Bone marrow (tissue), 2 donors: ENCODE data around the gene APELA.
"Not testable (repeated sequence)": the region's sequence is repeated elsewhere in the genome, so short reads cannot be mapped to it uniquely, and the experiment has no call there.

Experiments used
- DNase-seq, 2 donors: peaks; one replicate each; lab custom pipeline; 2025; lab: John Stamatoyannopoulos, UW

Gene APELA, protein sequence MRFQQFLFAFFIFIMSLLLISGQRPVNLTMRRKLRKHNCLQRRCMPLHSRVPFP

GRCh38 chr4:164876700-164877324, at the start of gene APELA:
TSS of gene APELA (plus strand) at chr4:164877178. CDS start at chr4:164877332, 154 bp downstream.
- DNase-seq, result no peak

DNA sequence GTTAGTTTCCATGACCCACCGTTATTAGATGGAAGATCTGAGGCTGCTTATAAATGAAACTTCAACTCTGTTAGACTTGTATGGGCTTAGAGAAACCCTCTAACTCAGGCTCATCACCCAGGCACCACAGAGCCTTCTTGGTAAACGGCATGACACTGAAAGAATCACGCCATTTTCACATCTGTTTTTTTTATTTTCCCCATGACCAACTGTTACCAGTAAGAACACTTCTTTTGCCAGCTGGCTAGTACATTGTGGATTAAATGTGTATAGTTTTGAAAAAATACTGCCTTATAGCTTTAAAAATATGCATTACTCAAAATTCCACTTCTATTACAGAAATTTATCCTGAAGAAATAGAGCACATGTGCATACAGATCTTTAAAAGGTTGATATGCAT, 48.0 kb upstream of the APELA start:
- DNase-seq, result no peak

DNA sequence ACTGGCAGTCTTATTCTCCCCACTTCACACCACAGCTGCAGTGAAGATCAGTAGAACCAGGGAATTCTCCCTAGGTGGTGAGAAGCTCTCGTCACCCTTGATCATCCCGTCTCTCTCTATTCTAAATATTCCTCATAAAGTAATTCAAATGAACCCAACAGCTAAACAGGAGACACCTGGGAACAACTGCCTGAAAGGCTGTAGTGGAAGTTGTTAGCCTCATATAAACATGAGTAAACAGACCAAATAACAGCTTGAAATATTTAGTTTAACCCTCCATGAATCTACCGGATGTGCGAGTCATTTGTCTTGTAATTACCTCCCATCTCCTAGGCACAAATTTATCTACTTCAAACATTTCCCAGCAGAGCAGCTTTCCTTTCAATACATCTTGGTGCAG, 30.4 kb upstream of the APELA start:
- no peak for DNase-seq

DNA sequence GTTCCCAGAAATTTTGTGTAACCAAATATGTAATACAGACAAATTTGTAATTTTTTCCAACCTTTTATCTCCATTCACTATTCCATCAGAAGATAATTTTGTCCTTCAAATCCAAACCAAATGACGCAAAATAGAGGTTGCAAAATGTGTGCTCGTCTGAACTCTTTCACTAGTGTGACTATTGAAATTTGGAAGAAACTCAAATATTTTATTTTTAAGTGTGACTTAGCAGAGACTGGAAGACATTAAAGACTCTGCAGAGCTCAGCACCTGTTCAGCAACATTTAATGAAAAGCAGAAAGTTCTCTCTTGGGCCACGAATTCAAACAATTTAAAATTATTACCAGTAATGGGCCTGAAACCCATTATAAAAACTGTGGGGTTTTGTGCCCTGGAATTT, 30.0 kb upstream of the APELA start:
- DNase-seq, result no peak

DNA sequence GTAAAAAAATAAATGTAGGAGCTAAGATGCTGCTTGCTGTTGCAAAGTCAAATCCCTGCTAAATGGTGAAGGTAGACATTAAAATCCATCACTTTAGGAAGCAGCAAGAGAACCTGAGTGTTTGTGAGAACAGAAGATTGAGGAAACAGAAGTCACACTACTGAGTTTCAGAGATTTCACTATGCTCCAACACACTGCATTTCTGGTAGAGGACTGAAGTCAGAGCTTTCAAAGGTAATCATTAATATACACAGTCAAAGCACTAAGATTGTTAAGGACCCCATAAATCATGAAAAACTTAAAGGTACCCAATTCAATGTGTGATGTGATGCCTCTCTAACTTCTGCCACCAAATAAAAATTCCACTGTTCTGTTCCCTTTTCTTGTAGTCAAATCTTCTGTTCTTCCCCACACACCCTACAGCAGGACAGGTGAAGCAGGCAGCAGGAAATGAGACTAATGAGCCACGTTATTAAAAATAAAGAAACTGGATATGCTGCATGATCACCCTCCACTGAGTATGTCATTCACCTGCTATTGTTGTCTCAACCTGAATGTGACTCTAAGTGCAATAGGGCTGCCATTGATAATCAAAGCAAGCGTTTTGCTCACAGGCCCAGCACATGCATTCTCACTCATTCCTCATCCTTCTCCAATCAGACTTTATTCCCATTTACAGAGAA, 28.9 kb upstream of the APELA start:
- DNase-seq, result no peak

DNA sequence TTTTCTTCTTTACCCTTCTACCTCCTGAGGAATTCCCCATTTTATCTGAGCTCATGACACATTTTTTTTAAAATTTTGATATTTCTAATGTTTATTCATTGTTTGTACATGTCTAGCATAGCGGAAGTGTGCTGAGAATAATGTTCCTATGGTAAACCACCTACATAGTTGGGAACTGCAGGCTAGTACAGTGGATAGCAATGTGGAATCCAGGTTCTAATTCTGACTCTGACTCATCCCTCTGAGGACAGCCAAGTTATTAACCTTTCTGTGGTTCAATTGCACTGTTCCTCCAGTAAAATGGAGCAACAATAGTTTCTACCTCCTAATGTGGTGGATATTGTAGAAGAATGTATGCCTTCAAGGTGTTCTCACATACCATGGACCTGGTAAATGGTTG, 20.6 kb upstream of the APELA start:
- no peak for DNase-seq

- DNase-seq, result no peak
These were observed 10.0 kb upstream of the APELA start for GRCh38 chr4:164866817-164867490.

DNA sequence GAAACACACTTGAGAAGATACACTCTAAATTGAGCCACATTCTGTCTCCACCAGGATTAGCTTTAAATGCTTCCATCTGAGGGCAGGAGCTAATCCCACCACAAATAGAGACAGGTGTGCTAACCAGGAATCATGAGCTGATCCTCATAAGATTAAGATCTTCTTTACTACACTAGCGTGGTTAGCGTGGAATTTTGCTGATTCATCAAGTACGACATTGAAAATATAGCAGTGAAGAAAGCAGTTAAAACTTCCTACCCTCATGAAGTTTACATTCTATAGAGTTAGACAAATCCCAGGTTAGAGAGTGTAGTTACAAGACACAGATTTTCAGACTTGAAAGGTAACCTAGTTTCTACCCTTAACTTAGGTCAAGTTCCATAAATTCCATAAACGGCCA, 5.3 kb upstream of the APELA start:
- no peak for DNase-seq

DNA sequence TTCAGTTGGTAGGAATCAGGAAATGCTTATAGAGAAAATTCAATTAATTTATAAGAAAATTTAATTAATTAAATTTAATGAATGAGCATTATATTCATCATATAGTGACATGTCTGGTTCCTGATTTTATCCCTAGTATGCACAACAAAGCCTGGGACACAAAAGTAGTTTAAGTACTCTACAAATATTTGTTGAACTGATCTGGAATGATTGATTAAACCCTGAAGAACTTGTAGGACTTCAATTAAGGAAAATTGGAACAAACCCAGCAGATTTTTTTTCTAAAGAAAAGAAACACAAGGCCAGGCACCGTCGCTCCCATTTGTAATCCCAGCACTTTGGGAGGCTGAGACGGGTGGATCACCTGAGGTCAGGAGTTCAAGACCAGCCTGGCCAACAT, 4.5 kb upstream of the APELA start:
- no peak for DNase-seq

GRCh38 chr4:164874789-164875188, 2.2 kb upstream of the APELA start:
- DNase-seq, result no peak

DNA sequence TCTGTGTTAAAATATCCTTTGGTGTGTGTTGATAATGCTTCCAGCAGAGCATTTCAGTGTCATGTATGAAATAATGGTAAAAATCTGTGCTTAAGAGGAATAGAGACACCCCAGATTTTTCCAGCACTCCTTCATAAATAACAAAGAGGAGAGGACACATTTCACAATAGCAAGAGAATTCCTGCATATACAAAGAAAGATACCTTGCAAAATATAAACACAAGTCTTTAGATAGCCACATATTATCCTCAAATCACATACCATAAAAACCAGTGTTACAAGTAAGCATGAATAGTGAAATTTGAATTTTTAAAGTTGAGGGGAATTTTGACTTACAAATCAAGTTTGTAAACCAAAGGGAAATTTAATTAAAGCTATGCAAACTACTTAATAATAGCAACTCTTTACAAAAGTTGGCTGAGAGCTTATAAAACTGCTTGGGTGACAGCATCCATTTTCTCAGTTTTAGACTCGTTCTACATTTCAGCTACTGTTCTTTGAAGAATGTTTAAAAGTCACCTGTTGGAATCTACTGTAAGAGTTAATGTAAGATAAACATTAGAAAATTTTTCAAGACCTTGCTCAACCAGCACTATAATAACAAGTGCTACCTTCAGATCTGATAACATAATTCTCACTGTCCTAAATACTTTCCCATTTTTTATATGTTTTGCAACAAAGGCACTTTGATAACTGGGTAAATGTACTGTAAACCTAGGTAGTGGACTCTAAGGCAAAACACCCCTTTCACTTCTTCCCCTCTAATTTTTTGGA, 3.7 kb downstream of the APELA start:
- no peak for DNase-seq

DNA sequence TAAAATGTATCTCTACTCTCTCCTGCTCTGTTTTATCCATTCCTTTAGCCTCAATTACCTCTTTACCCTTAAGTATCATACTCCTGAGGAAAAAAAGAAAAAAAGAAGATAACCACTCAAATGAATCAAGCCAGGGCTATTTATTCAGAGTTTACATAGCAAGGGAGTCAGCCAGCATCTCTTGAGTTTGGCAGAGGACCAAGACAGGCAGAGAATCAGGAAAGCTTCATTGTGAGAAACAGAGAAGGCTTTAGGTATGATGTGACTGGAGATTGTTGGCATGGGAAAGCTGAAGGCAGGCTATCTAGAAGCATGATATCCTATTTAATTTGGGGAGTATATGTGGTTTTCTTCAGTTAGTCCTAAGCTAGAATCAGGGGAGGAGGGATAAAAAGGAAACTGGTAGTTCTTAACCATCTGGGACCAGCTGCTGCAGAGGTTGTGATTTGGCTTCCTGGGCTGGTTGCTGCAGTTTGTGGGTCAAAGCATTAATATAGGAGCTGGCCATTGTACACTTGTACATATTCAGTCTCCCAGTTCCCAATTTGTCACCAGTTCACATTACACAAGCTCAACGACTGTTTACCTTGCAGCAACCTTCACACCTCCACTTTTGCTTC, 11.2 kb downstream of the APELA start:
- DNase-seq, result no peak

GRCh38 chr4:164890691-164891090, 13.7 kb downstream of the APELA start:
- DNase-seq, result no peak

GRCh38 chr4:164892018-164892417, 15.0 kb downstream of the APELA start:
- no peak for DNase-seq

GRCh38 chr4:164894702-164895101, 17.7 kb downstream of the APELA start:
- DNase-seq, result no peak

GRCh38 chr4:164902608-164903007, 25.6 kb downstream of the APELA start:
- no peak for DNase-seq

DNA sequence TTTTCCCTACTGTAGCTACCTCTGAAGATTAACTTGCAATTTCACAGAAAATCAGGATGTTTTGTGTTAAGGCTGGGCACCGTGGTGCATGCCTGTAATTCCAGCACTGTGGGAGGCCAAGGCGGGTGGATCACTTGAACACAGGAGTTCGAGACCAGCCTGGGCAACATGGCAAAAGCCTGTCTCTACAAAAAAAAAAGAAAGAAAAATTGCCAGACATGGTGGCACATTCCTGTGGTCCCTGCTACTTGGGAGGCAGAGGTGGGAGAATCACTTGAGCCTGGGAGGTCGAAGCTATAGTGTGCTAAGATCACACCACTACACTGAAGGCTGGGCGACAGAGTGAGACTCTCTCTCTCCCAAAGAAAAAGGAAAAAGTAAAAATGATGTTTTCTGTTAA, 27.4 kb downstream of the APELA start:
- no peak for DNase-seq

DNA sequence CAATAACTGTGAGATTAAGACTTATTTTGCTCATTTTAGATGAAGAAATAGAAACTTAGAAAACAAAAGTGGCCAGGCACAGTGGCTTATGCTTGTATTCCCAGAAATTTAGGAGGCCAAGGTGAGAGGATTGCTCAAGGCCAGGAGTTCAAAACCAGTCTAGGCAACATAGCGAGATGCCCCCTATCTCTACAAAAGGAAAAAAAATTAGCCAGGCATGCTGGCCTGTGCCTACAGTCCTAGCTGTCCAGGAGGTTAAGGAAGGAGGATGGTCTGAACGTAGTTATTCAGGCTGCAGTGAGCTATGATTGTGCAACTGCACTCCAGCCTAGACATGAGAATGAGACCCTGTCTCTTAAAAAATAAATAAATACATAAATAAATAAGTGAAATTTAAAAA, 28.0 kb downstream of the APELA start:
- no peak for DNase-seq

- DNase-seq, result no peak
These were observed 29.4 kb downstream of the APELA start for GRCh38 chr4:164906368-164906767.

- DNase-seq, result not testable (repeated sequence)
These were observed 36.5 kb downstream of the APELA start for GRCh38 chr4:164913506-164913905.

DNA sequence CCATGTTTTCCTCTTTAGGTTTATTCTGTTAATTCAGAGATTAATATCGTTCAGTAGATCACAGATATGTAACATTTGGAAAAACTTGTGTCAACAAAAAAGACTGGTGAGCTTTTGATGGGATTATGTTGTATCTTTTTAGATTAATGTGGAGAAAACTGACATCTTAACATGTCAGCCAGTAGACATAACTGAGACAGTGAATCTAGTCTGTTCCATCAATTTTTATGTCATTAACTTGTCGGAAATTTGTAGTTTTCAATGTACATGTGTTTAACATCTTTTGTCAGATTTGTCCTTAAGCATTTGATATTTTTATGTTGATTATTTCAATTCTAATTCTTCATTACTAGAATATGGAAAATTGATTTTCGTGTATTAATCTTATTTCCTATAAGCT, 42.0 kb downstream of the APELA start:
- DNase-seq, result no peak

- DNase-seq, result no peak
These were observed 47.8 kb downstream of the APELA start for GRCh38 chr4:164924670-164925238.
